ENCODE results near the gene PAPOLA. TPM values are rescaled to one million over a fixed set of nuclear protein-coding genes. Genes with fewer than 3 reads are reported as not detected.

Gene PAPOLA
- total RNA-seq, 4 donors from 2014 or later: 111 to 167 (median 134) TPM

- no peak for ATAC-seq
- Histone ChIP-seq H3K4me1 (no peaks in the 10 kb centered on the region), H3K9me3 (no peaks in the 10 kb centered on the region), H3K27ac (no peak overlapping the region), H3K27me3 (no peaks in the 10 kb centered on the region), H3K4me3 (no peak overlapping the region), H3K36me3 (peaks cover 15 to 90% of the 10 kb centered on the region in 2 donors)
- TF ChIP-seq EP300 (IDR thresholded peaks at IDR 0.05) (no peak), CTCF (IDR thresholded peaks at IDR 0.05) (no peak), POLR2AphosphoS5 (IDR thresholded peaks at IDR 0.05) (no peak), POLR2A (IDR thresholded peaks at IDR 0.05) (no peak)
- WGBS, 2 donors (ENCODE audit: low coverage in 1 of 2): 58 to 62% methylated on average over 3 of the region's 3 CpGs
Observed at GRCh38 chr14:96554315-96554910, 52.2 kb downstream of the PAPOLA start.

GRCh38 chr14:96559571-96559970 is 57.4 kb downstream of the PAPOLA start:
- Histone ChIP-seq H3K36me3 (peaks cover 7 to 89% of the 10 kb centered on the region in 2 donors), H3K9me3 (no peaks in the 10 kb centered on the region), H3K27ac (no peak overlapping the region), H3K4me1 (no peaks in the 10 kb centered on the region), H3K27me3 (no peaks in the 10 kb centered on the region), H3K4me3 (no peak overlapping the region)
- WGBS, 2 donors (ENCODE audit: low coverage in 1 of 2): 77 to 83% methylated on average over 1 of the region's 1 CpG
- ATAC-seq: no peak
- TF ChIP-seq POLR2AphosphoS5 (IDR thresholded peaks at IDR 0.05): no peak
- TF ChIP-seq CTCF (IDR thresholded peaks at IDR 0.05): no peak
- TF ChIP-seq EP300 (IDR thresholded peaks at IDR 0.05): no peak
- TF ChIP-seq POLR2A (IDR thresholded peaks at IDR 0.05): no peak

GRCh38 chr14:96564389-96564788 is 62.2 kb downstream of the PAPOLA start:
- no peak for ATAC-seq
- Histone ChIP-seq H3K4me1 (no peaks in the 10 kb centered on the region), H3K9me3 (no peaks in the 10 kb centered on the region), H3K36me3 (peaks cover 0 to 77% of the 10 kb centered on the region in 2 donors), H3K27me3 (no peaks in the 10 kb centered on the region), H3K27ac (no peak overlapping the region), H3K4me3 (no peak overlapping the region)
- peak in 1 of 4 experiments; percentile 15 for TF ChIP-seq CTCF (IDR thresholded peaks at IDR 0.05)
- TF ChIP-seq POLR2AphosphoS5 (IDR thresholded peaks at IDR 0.05): no peak
- WGBS, 2 donors (ENCODE audit: low coverage in 1 of 2): 0 to 72% methylated on average over 1 of the region's 1 CpG

GRCh38 chr14:96565811-96566210 is 63.6 kb downstream of the PAPOLA start:
- ATAC-seq: no peak
- Histone ChIP-seq H3K4me3 (no peak overlapping the region), H3K27ac (no peak overlapping the region), H3K36me3 (peaks cover 0 to 68% of the 10 kb centered on the region in 2 donors), H3K4me1 (no peaks in the 10 kb centered on the region), H3K9me3 (no peaks in the 10 kb centered on the region), H3K27me3 (no peaks in the 10 kb centered on the region)
- 59 to 76% methylated on average over 2 of the region's 2 CpGs for WGBS, 2 donors (ENCODE audit: low coverage in 1 of 2)
- TF ChIP-seq CTCF (IDR thresholded peaks at IDR 0.05) (no peak), POLR2AphosphoS5 (IDR thresholded peaks at IDR 0.05) (no peak), POLR2A (IDR thresholded peaks at IDR 0.05) (no peak), EP300 (IDR thresholded peaks at IDR 0.05) (no peak)

- peak; percentile 9 to 63 (median 47) for TF ChIP-seq CTCF (IDR thresholded peaks at IDR 0.05)
- no peak for TF ChIP-seq POLR2A (IDR thresholded peaks at IDR 0.05)
- H3K4me3 ChIP-seq: no peak overlapping the region
- H3K27ac ChIP-seq: no peak overlapping the region
- H3K9me3 ChIP-seq: no peaks in the 10 kb centered on the region
- no peaks in the 10 kb centered on the region for H3K4me1 ChIP-seq
- H3K36me3 ChIP-seq: peaks cover 0 to 54% of the 10 kb centered on the region in 2 donors
- no peaks in the 10 kb centered on the region for H3K27me3 ChIP-seq
- 50 to 61% methylated on average over 3 of the region's 3 CpGs for WGBS, 2 donors (ENCODE audit: low coverage in 1 of 2)
- no peak for ATAC-seq
Observed at GRCh38 chr14:96567289-96567899, 65.2 kb downstream of the PAPOLA start.

All from gastroesophageal sphincter (tissue), 4 donors.